ENCODE measurements around the gene ZMYND10. TPM values are rescaled to one million over a fixed set of nuclear protein-coding genes. Genes with fewer than 3 reads are reported as not detected.

The ZMYND10 gene
- total and polyA plus RNA-seq, 9 of the 15 experiments (the other 6 are each of a cell fraction or from before 2014, with no cell fraction given): 0.20 to 2.8 (median 0.70) TPM

DNA sequence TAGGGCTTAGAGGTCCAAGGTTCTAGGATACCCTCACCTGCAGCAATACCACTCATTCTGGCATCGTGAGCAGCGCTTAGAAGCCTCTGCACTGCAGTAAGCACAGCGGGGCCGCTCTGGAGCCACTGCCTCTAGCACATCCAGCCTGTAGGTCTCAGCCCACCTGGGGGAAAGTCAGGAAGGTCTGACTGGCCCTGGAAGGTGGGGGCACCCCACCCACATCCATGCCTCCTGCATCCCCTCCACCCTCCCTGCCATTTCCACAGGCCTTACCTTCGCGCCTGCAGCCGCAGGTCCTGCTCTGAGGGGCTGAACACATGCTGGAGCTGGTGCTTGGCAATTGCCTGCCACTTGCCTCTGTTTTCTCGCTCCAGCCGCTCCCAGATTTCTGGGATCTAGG is 4.0 kb downstream of the ZMYND10 start (continued):
- TF ChIP-seq, protein P1, sequence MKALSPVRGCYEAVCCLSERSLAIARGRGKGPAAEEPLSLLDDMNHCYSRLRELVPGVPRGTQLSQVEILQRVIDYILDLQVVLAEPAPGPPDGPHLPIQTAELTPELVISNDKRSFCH (CRISPR knock-in tag; IDR thresholded peaks at IDR 0.05): no peak
- TF ChIP-seq, protein P1 (tag; IDR thresholded peaks at IDR 0.05): no peak
- no peak for TF ChIP-seq EGR1 (conservative IDR thresholded peaks at IDR 0.05)
- TF ChIP-seq LARP7 (IDR thresholded peaks at IDR 0.05): no peak
- no peak for TF ChIP-seq ZNF57 (CRISPR knock-in tag; IDR thresholded peaks at IDR 0.05)
- TF ChIP-seq MAFF (IDR thresholded peaks at IDR 0.05; ENCODE audit: low read length): no peak
- TF ChIP-seq, protein P2, sequence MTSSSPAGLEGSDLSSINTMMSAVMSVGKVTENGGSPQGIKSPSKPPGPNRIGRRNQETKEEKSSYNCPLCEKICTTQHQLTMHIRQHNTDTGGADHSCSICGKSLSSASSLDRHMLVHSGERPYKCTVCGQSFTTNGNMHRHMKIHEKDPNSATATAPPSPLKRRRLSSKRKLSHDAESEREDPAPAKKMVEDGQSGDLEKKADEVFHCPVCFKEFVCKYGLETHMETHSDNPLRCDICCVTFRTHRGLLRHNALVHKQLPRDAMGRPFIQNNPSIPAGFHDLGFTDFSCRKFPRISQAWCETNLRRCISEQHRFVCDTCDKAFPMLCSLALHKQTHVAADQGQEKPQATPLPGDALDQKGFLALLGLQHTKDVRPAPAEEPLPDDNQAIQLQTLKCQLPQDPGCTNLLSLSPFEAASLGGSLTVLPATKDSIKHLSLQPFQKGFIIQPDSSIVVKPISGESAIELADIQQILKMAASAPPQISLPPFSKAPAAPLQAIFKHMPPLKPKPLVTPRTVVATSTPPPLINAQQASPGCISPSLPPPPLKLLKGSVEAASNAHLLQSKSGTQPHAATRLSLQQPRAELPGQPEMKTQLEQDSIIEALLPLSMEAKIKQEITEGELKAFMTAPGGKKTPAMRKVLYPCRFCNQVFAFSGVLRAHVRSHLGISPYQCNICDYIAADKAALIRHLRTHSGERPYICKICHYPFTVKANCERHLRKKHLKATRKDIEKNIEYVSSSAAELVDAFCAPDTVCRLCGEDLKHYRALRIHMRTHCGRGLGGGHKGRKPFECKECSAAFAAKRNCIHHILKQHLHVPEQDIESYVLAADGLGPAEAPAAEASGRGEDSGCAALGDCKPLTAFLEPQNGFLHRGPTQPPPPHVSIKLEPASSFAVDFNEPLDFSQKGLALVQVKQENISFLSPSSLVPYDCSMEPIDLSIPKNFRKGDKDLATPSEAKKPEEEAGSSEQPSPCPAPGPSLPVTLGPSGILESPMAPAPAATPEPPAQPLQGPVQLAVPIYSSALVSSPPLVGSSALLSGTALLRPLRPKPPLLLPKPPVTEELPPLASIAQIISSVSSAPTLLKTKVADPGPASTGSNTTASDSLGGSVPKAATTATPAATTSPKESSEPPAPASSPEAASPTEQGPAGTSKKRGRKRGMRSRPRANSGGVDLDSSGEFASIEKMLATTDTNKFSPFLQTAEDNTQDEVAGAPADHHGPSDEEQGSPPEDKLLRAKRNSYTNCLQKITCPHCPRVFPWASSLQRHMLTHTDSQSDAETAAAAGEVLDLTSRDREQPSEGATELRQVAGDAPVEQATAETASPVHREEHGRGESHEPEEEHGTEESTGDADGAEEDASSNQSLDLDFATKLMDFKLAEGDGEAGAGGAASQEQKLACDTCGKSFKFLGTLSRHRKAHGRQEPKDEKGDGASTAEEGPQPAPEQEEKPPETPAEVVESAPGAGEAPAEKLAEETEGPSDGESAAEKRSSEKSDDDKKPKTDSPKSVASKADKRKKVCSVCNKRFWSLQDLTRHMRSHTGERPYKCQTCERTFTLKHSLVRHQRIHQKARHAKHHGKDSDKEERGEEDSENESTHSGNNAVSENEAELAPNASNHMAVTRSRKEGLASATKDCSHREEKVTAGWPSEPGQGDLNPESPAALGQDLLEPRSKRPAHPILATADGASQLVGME (CRISPR knock-in tag; IDR thresholded peaks at IDR 0.05): no peak
- TF ChIP-seq JUNB (CRISPR knock-in tag; conservative IDR thresholded peaks at IDR 0.05): no peak
- TF ChIP-seq HDAC6 (IDR thresholded peaks at IDR 0.05; ENCODE audit: low read depth, low read length): no peak
- TF ChIP-seq ZNF146 (CRISPR knock-in tag; IDR thresholded peaks at IDR 0.05; ENCODE audit: unreplicated experiment): no peak

Measured in K562 (cell line).